Ascending aorta (tissue), 2 donors: ENCODE results near the gene FBXL4. TPM values are rescaled to one million over a fixed set of nuclear protein-coding genes. Genes with fewer than 3 reads are reported as not detected.

ENCODE experiments used
- DNase-seq, 2 donors: peaks; one replicate each; pipeline ENCODE4 v3.0.0-alpha.2; 2019; ENCODE audit warnings: low spot score in 2 of 2
- H3K27ac ChIP-seq, 2 donors: fragments of 200-600 bp; sonication (generic); one replicate each; pipeline ENCODE4 v1.5.1; 2016 to 2017; ENCODE audit warnings: mild to moderate bottlenecking in 1 of 2
- H3K27me3 ChIP-seq: fragments of 200-600 bp; sonication (generic); one replicate; pipeline ENCODE4 v1.5.1; 2017
- H3K36me3 ChIP-seq, 2 donors: fragments of 200-600 bp; sonication (generic); one replicate each; pipeline ENCODE4 v1.5.1; 2016
- H3K4me1 ChIP-seq, 2 donors: fragments of 200-600 bp; sonication (generic); one replicate each; pipeline ENCODE4 v1.5.1; 2016 to 2017; ENCODE audit warnings: mild to moderate bottlenecking in 1 of 2
- H3K4me3 ChIP-seq, 2 donors: fragments of 200-600 bp; sonication (generic); one replicate each; pipeline ENCODE4 v1.5.1; 2016 to 2017; ENCODE audit warnings: mild to moderate bottlenecking in 1 of 2
- H3K9me3 ChIP-seq, 2 donors: fragments of 200-600 bp; sonication (generic); one replicate each; pipeline ENCODE4 v1.5.1; 2016
- intact Hi-C: fragments of 100-400 bp; cut with DNase I; formaldehyde crosslinking; loops from one replicate; pipeline ENCODE4 v1.15.1; 2023
- total RNA-seq: library from RNA; depleted of rRNA; stranded (reverse); fragments of >200 nt; gene quantifications from one replicate; pipeline ENCODE4 v1.1.0, GENCODE V29; 2016
- TF ChIP-seq, protein P1 (sequence below), 3 experiments: fragments of 200-600 bp in 2 of 3; fragments of 450-650 bp in 1 of 3; sonication (generic) in 2 of 3; IDR thresholded peaks; one replicate each; pipeline ENCODE4 v1.5.1; 2016 to 2019; ENCODE audit warnings: antibody characterized with exemption in 3 of 3, mild to moderate bottlenecking in 1 of 3, moderate library complexity in 1 of 3

Gene FBXL4
- total RNA-seq, 1 donor from 2014 or later = 9.4 TPM

GRCh38 chr6:98905759-98906158 lies 42.0 kb downstream of the FBXL4 start:
- Histone ChIP-seq H3K27ac (no peak overlapping the region), H3K36me3 (peaks cover 2 to 44% of the 10 kb centered on the region in 2 donors), H3K4me3 (no peak overlapping the region), H3K9me3 (no peaks in the 10 kb centered on the region), H3K27me3 (no peaks in the 10 kb centered on the region), H3K4me1 (no peaks in the 10 kb centered on the region)
- TF ChIP-seq, protein P1, sequence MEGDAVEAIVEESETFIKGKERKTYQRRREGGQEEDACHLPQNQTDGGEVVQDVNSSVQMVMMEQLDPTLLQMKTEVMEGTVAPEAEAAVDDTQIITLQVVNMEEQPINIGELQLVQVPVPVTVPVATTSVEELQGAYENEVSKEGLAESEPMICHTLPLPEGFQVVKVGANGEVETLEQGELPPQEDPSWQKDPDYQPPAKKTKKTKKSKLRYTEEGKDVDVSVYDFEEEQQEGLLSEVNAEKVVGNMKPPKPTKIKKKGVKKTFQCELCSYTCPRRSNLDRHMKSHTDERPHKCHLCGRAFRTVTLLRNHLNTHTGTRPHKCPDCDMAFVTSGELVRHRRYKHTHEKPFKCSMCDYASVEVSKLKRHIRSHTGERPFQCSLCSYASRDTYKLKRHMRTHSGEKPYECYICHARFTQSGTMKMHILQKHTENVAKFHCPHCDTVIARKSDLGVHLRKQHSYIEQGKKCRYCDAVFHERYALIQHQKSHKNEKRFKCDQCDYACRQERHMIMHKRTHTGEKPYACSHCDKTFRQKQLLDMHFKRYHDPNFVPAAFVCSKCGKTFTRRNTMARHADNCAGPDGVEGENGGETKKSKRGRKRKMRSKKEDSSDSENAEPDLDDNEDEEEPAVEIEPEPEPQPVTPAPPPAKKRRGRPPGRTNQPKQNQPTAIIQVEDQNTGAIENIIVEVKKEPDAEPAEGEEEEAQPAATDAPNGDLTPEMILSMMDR (IDR thresholded peaks at IDR 0.05) = no peak
- DNase-seq = no peak
- intact Hi-C loops = no loop called here

GRCh38 chr6:98904096-98904495 lies 43.6 kb downstream of the FBXL4 start:
- no peaks in the 10 kb centered on the region for H3K4me1 ChIP-seq
- H3K9me3 ChIP-seq = no peaks in the 10 kb centered on the region
- peaks cover 2 to 38% of the 10 kb centered on the region in 2 donors for H3K36me3 ChIP-seq
- no peak for DNase-seq
- TF ChIP-seq, protein P1 (IDR thresholded peaks at IDR 0.05) = no peak
- no peak overlapping the region for H3K27ac ChIP-seq
- H3K4me3 ChIP-seq = no peak overlapping the region
- no peaks in the 10 kb centered on the region for H3K27me3 ChIP-seq
- intact Hi-C loops = no loop called here

DNA sequence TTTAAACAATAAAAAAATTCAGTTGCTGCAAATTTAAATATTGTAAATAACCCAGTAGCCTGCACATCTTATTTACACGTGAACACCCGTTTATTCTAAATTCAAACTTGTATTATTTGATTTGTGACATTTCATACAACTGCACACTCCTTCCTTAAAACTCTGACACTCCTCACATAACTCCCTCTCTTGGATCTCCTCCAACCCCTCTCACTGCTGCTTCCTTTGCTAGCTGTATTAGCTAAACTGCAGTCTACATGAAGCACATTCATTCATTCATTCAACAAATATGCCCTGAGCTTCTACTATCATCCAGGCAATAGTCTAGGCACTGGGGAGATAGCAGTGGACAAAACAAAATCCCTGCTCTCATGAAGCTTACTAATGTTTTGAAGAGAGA lies 47.0 kb downstream of the FBXL4 start:
- TF ChIP-seq, protein P1 (IDR thresholded peaks at IDR 0.05) = no peak
- H3K27ac ChIP-seq = no peak overlapping the region
- peaks cover 8 to 53% of the 10 kb centered on the region in 2 donors for H3K36me3 ChIP-seq
- no peak overlapping the region for H3K4me3 ChIP-seq
- DNase-seq = no peak
- H3K4me1 ChIP-seq = no peaks in the 10 kb centered on the region
- intact Hi-C loops = no loop called here
- no peaks in the 10 kb centered on the region for H3K9me3 ChIP-seq
- H3K27me3 ChIP-seq = no peaks in the 10 kb centered on the region

DNA sequence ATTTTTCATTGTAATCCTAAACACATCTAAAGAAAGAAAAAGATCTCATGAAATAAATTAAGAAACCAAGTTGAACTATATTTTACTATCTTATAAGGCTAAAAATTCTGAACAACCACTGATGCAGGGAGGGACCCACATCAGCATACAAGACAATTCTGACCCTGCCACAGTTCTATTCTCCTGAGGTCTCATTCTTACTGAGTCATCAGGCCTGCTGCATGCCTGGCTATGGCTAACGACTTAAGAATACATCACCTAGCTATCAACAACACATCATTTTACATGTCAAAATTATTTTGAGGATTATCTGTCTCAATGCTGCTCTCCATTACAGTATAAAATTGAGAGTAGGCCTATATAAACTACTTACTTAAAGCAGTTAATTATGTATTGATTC lies 52.9 kb downstream of the FBXL4 start:
- TF ChIP-seq, protein P1 (IDR thresholded peaks at IDR 0.05) = no peak
- Histone ChIP-seq H3K4me3 (no peak overlapping the region), H3K36me3 (peaks cover 6 to 34% of the 10 kb centered on the region in 2 donors), H3K27me3 (no peaks in the 10 kb centered on the region), H3K4me1 (no peaks in the 10 kb centered on the region), H3K9me3 (no peaks in the 10 kb centered on the region), H3K27ac (no peak overlapping the region)
- DNase-seq = no peak
- intact Hi-C loops = no loop called here

- H3K4me3 ChIP-seq = no peak overlapping the region
- H3K27ac ChIP-seq = no peak overlapping the region
- H3K27me3 ChIP-seq = no peaks in the 10 kb centered on the region
- intact Hi-C loops = no loop called here
- TF ChIP-seq, protein P1 (IDR thresholded peaks at IDR 0.05) = no peak
- no peaks in the 10 kb centered on the region for H3K4me1 ChIP-seq
- H3K36me3 ChIP-seq = peaks cover 12 to 16% of the 10 kb centered on the region in 2 donors
- DNase-seq = no peak
- no peaks in the 10 kb centered on the region for H3K9me3 ChIP-seq
These were observed 60.1 kb downstream of the FBXL4 start for GRCh38 chr6:98887650-98888049.

GRCh38 chr6:98885330-98885729 lies 62.4 kb downstream of the FBXL4 start:
- intact Hi-C loops = no loop called here
- TF ChIP-seq, protein P1 (IDR thresholded peaks at IDR 0.05) = no peak

More at GRCh38 chr6:98885330-98885729, 62.4 kb downstream of the FBXL4 start:
- no peak for DNase-seq
- H3K4me3 ChIP-seq = no peak overlapping the region
- H3K27ac ChIP-seq = no peak overlapping the region
- peaks cover 14% of the 10 kb centered on the region in 2 donors for H3K36me3 ChIP-seq
- no peaks in the 10 kb centered on the region for H3K27me3 ChIP-seq
- no peaks in the 10 kb centered on the region for H3K4me1 ChIP-seq
- no peaks in the 10 kb centered on the region for H3K9me3 ChIP-seq
